ENCODE results near the gene EXOC6B.

Gene EXOC6B

DNA sequence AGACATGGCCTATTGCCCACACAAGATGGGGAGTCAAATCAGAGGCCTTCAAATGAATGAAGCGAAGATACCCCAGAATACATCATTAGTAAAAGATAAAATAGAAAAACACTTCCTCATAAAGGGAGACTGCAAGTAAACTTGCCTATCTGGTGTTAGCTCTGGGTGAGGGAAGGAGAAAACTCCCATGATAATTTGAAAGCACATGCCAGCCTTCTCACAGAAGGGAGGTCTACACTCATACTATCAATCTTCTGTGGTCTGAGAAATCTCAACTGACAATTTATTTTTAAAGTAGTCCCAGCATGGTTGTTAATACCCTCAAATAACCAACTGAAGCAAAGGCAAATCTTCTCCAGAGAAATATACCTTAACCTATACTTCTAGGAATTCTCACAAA, 75.4 kb downstream of the EXOC6B start:
- Mint-ChIP-seq H3K36me3 (ENCODE audit: low read depth) (no peaks in the 10 kb centered on the region), H3K9me3 (no peaks in the 10 kb centered on the region), H3K27me3 (no peaks in the 10 kb centered on the region), H3K4me1 (ENCODE audit: low read depth) (no peaks in the 10 kb centered on the region), H3K4me3 (no peak overlapping the region), H3K27ac (no peak overlapping the region)

DNA sequence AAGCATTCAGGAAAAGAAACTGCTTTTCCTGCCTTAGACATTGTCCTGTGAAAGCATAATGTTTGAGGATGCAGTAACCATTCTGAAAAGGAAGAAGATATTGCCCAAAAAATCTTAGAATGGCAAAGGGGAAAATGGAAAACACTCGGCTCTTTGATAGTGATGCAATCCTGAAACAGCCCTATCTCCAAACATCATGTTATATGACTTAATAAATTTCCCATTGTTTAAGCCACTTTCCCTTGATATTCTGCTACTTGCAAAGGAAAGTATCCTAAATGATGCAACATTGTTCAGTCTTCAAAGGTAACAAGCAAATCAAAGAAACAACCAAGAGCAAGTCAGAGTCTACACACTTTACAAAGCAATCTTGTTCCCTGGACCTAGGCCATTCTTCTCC, 78.5 kb downstream of the EXOC6B start:
- H3K27me3 Mint-ChIP-seq, result no peaks in the 10 kb centered on the region
- no peak overlapping the region for H3K4me3 Mint-ChIP-seq
- H3K9me3 Mint-ChIP-seq, result no peaks in the 10 kb centered on the region
- H3K36me3 Mint-ChIP-seq (ENCODE audit: low read depth), result no peaks in the 10 kb centered on the region
- H3K27ac Mint-ChIP-seq, result no peak overlapping the region
- no peaks in the 10 kb centered on the region for H3K4me1 Mint-ChIP-seq (ENCODE audit: low read depth)

DNA sequence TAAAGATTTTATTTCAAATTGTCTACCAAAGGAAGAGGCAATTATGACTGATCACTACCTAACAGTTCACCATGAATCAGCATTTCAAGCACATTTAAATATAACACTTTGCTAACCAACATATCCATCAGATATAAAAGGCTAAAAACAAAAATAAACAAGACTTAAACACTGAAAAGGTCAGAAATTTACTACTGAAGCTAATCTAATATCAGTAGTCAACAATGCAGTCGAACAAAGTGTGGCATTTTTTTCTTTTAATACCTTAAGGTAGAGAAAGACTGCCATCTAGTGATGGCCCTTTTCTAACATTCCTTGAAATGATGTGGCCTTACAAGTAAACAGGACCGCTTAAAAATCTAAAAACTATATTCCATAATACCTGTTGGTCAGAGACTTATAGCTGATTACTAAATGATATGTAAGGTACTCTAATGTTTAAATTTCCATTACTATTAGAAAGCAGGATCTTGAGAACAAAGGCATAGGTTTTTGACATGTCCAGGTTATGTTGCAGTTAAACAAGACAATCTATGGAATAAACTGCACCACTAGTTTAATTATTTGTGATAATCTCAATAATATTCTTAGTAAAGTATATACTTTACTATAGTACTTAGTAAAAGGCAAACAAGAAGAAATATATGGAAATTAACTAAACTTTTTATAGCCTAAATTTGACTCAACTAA, 80.0 kb downstream of the EXOC6B start:
- Mint-ChIP-seq H3K27me3 (no peaks in the 10 kb centered on the region), H3K9me3 (no peaks in the 10 kb centered on the region), H3K4me1 (ENCODE audit: low read depth) (no peaks in the 10 kb centered on the region)

DNA sequence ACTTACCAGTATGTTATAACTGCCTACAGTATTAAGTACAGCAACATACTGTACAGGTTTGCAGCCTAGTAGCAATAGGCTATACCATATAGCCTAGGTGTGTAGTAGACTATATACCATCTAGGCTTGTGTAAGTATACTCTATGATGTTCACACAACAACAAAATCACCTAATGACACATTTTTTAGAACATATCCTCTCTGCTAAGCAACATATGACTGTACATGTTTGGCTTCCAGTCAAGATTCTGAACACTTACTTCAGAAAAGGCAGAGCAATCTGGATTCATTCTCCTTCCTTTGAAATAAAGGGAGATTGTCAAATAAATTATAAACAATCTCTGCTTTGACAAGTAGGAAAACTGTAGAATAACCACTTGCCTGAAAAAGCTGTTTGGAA, 81.8 kb downstream of the EXOC6B start:
- Mint-ChIP-seq H3K4me3 (no peak overlapping the region), H3K9me3 (no peaks in the 10 kb centered on the region), H3K27me3 (no peaks in the 10 kb centered on the region), H3K4me1 (ENCODE audit: low read depth) (no peaks in the 10 kb centered on the region), H3K27ac (no peak overlapping the region), H3K36me3 (ENCODE audit: low read depth) (no peaks in the 10 kb centered on the region)

More for the DNA sequence above, 80.0 kb downstream of the EXOC6B start:
- H3K4me3 Mint-ChIP-seq, result no peak overlapping the region
- H3K36me3 Mint-ChIP-seq (ENCODE audit: low read depth), result no peaks in the 10 kb centered on the region
- H3K27ac Mint-ChIP-seq, result no peak overlapping the region

DNA sequence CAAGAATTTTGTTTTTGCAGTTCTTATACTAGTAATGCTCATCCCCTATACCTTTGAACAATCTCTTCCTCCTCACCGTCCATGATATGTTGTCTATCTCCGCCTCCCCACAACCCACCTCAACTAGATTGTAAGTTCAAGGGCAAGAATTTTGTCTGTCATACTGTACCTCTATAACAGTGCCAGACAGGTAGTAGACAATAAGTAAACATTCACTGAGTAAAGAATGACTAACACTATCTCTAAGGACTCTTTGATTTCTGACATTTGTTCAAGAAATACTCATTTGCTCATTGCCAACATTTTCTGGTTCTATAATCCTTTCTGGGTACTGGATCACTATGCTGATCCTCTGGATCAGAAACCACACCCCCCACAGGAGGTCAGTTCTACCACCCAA, 82.4 kb downstream of the EXOC6B start:
- H3K4me1 Mint-ChIP-seq (ENCODE audit: low read depth), result no peaks in the 10 kb centered on the region
- no peaks in the 10 kb centered on the region for H3K9me3 Mint-ChIP-seq
- no peaks in the 10 kb centered on the region for H3K27me3 Mint-ChIP-seq
- no peak overlapping the region for H3K27ac Mint-ChIP-seq
- H3K36me3 Mint-ChIP-seq (ENCODE audit: low read depth), result no peaks in the 10 kb centered on the region
- H3K4me3 Mint-ChIP-seq, result no peak overlapping the region

DNA sequence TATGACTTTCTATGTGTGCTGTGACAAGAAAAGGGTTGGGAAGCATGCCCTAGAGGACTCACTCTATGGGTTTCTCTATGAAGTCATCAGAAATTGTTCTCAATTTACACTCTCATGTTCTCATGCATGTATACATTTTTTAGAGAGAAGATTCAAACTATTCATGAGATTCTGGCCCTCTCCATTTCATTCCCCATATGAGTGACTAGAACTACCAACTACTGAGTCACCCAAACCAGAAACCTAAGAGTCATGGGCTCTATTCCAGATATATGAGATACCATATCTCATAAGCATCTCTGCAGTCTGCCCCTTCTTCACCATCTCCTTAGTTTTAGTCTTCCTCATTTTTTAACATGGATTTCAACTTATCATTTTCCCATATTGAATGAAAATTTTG, 87.7 kb downstream of the EXOC6B start:
- no peak overlapping the region for H3K27ac Mint-ChIP-seq

DNA sequence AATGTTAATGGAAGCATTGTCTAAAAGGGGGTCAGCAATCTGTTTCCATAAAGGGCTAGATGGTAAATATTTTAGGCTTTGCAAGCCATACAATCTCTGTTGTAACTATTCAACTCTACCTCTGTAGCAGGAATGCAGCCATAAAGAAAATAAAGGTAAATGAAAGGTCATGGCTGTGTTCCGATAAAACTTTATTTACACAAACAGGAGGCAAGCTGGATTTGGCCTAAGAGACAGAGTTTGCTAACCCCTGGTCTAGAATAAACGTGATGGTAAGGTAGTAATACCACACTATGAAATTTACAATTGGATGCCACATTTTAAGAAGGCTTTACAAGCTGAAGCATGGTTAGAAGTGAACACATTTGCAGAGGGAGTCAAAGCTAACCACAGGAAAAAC, 91.4 kb downstream of the EXOC6B start:
- no peaks in the 10 kb centered on the region for H3K4me1 Mint-ChIP-seq (ENCODE audit: low read depth)
- no peaks in the 10 kb centered on the region for H3K27me3 Mint-ChIP-seq
- H3K36me3 Mint-ChIP-seq (ENCODE audit: low read depth), result peaks cover 7% of the 10 kb centered on the region
- H3K27ac Mint-ChIP-seq, result no peak overlapping the region
- H3K9me3 Mint-ChIP-seq, result no peaks in the 10 kb centered on the region
- H3K4me3 Mint-ChIP-seq, result no peak overlapping the region

More for the DNA sequence above, 87.7 kb downstream of the EXOC6B start:
- no peaks in the 10 kb centered on the region for H3K9me3 Mint-ChIP-seq
- H3K4me3 Mint-ChIP-seq, result no peak overlapping the region
- H3K36me3 Mint-ChIP-seq (ENCODE audit: low read depth), result no peaks in the 10 kb centered on the region
- no peaks in the 10 kb centered on the region for H3K4me1 Mint-ChIP-seq (ENCODE audit: low read depth)
- no peaks in the 10 kb centered on the region for H3K27me3 Mint-ChIP-seq

DNA sequence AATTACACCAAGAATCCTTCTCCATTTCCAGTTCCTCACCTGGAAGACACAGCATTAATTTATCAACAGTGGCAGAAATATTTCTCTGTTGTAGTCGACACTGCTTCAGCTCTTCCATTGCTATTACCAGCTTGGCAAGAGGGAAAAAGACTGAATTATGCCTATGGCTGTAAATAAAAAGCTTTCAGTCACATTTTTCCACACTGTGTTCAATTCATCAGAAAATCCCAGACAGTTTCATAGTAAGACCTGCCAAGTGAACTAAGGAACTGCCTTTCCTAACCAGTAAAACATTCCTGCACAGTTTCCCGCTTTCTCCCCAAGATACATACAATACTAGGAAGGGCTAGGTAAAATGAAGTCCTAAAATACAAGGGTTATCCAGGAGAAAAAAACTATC, 94.7 kb downstream of the EXOC6B start:
- H3K4me3 Mint-ChIP-seq, result no peak overlapping the region
- H3K27ac Mint-ChIP-seq, result no peak overlapping the region
- peaks cover 7% of the 10 kb centered on the region for H3K36me3 Mint-ChIP-seq (ENCODE audit: low read depth)
- H3K27me3 Mint-ChIP-seq, result no peaks in the 10 kb centered on the region
- no peaks in the 10 kb centered on the region for H3K9me3 Mint-ChIP-seq
- H3K4me1 Mint-ChIP-seq (ENCODE audit: low read depth), result no peaks in the 10 kb centered on the region

DNA sequence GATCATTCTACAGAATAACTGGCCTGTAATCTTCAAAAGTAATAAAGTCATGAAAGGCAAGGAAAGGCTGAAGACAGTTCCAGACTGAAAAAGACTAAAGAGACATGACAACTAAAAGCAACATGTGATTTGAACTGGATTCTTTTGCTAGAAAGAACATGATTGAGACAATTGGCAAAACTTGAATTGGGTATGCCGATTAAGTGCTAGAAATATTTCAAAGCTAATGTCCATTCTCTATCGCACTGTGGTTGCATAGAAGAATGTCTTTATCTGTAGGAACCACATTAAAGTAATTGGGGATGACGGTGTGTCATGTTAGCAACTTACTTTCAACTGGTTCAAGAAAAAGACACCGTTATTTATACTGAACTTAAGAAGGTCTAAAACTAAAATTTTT, 98.5 kb downstream of the EXOC6B start:
- Mint-ChIP-seq H3K36me3 (ENCODE audit: low read depth) (no peaks in the 10 kb centered on the region), H3K27ac (no peak overlapping the region), H3K4me3 (no peak overlapping the region), H3K4me1 (ENCODE audit: low read depth) (no peaks in the 10 kb centered on the region), H3K9me3 (no peaks in the 10 kb centered on the region), H3K27me3 (no peaks in the 10 kb centered on the region)

DNA sequence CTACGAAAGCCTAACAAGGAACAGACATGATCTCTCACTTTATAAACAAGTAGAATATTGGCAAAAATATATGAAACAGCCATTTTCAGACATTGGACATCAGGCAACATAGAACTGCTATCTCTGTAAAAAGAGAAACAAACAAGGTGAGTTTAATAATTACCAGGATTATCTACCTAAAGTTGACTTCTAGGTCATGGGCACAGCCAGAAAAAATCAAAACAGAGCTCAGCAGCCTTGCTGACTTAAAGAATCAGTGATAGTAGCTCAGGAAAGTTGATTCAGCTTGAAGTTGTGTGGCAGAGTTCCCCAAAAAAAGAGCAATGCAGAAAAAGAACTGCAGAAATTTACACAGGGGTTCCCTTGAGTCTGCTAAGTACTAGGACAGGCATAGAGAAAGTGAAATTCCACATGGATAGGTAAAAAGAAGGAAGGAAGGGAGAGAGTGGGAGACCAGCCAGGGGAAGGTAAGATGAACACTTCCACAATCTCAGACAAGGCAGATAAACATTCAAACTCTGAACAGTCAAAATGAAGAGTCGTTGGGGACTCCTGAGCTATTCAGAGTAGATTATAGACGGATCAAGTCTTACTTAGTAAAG, 102.0 kb downstream of the EXOC6B start:
- Mint-ChIP-seq H3K4me3 (no peak overlapping the region), H3K36me3 (ENCODE audit: low read depth) (peaks cover 1% of the 10 kb centered on the region), H3K27ac (no peak overlapping the region), H3K4me1 (ENCODE audit: low read depth) (no peaks in the 10 kb centered on the region), H3K27me3 (no peaks in the 10 kb centered on the region), H3K9me3 (no peaks in the 10 kb centered on the region)

DNA sequence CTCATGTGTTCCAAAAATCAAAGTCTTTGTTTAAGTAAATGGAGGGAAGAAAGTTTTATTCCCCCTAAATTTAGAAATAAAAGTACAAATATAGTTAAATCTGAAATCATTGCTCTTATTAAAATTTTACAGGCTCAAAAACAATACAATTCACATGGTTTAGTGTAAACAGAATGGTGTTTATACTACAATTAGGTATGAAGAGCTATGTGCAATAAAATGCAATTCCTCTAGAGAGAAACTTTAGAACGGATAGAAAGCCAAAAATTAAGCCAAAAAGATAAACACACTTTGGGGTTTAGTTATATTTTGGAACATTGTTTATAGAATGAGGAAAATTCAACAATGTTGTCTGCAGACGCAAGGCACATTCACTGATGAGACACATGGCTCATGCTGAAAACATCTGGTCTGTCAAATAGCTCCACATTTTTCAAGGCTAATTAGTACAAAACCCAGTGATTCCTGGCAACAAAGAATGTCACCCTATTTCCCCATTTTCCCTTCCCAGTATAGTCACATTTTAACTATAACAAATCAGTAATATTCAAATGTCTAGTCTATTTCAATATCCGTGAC, 103.3 kb downstream of the EXOC6B start:
- peaks cover 10% of the 10 kb centered on the region for H3K36me3 Mint-ChIP-seq (ENCODE audit: low read depth)
- H3K4me3 Mint-ChIP-seq, result no peak overlapping the region
- H3K27me3 Mint-ChIP-seq, result no peaks in the 10 kb centered on the region
- no peaks in the 10 kb centered on the region for H3K4me1 Mint-ChIP-seq (ENCODE audit: low read depth)
- no peaks in the 10 kb centered on the region for H3K9me3 Mint-ChIP-seq
- no peak overlapping the region for H3K27ac Mint-ChIP-seq

DNA sequence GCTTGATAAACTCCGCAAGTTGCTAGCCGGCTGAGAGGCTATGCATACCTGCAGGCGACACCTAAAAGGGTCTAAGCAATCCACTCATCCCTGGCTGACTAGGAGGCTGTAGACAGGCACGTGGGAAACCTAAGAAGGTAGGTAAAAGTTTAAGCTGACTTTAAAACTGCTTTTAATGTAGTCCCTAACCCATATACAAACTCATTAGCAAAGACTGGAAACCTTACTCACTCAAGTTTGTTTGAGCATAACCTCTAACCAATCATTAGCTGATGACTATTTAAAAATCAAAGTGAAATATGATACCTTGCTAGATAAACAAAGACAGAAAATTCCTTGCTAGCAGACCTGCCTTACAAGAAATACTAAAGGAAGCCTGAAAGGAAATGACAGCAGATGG, 106.4 kb downstream of the EXOC6B start:
- no peak overlapping the region for H3K27ac Mint-ChIP-seq
- peaks cover 23% of the 10 kb centered on the region for H3K36me3 Mint-ChIP-seq (ENCODE audit: low read depth)
- no peaks in the 10 kb centered on the region for H3K4me1 Mint-ChIP-seq (ENCODE audit: low read depth)
- H3K9me3 Mint-ChIP-seq, result no peaks in the 10 kb centered on the region
- H3K27me3 Mint-ChIP-seq, result no peaks in the 10 kb centered on the region
- H3K4me3 Mint-ChIP-seq, result no peak overlapping the region

DNA sequence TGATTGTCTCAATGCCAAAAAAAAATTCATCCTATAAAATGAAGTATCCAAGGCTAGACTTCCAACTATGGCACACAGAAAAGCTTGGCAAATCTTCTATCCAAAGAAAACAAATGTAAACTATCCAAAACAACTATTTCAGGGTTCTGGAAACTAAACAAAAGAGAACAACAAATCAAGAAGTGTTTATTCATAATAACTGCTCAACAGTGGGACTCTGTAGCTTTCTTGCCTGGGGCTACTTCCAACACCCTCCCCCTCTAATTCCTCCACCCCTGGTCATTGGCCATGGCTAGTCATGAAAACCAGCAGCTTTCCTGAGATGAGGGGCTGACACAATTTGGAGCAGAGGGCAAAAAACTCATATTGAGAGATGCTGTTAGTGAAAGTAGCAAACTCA, 107.0 kb downstream of the EXOC6B start:
- Mint-ChIP-seq H3K36me3 (ENCODE audit: low read depth) (peaks cover 23% of the 10 kb centered on the region), H3K4me3 (no peak overlapping the region), H3K27ac (no peak overlapping the region), H3K27me3 (no peaks in the 10 kb centered on the region), H3K4me1 (ENCODE audit: low read depth) (no peaks in the 10 kb centered on the region), H3K9me3 (no peaks in the 10 kb centered on the region)

DNA sequence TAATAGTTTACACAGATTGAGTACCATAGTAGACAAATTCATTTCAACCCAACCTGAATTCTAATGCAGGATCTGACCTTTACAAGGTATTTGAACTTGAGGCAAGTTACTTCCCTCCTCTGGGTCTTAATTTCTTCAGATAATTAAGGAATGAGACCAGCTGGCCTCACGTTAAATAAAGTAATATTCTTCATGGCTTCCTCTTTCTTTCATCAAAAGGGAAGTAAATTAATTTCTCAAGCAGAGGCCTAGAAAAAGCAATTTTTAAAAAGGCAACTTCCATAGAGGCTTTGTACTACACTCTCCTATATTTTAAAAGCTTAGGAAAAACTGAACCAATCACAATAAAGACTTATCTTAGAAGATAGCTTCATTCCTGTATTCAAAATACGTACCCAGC, 109.2 kb downstream of the EXOC6B start:
- H3K27ac Mint-ChIP-seq, result no peak overlapping the region
- no peaks in the 10 kb centered on the region for H3K4me1 Mint-ChIP-seq (ENCODE audit: low read depth)
- H3K4me3 Mint-ChIP-seq, result no peak overlapping the region
- H3K9me3 Mint-ChIP-seq, result no peaks in the 10 kb centered on the region
- H3K36me3 Mint-ChIP-seq (ENCODE audit: low read depth), result peaks cover 31% of the 10 kb centered on the region
- no peaks in the 10 kb centered on the region for H3K27me3 Mint-ChIP-seq

DNA sequence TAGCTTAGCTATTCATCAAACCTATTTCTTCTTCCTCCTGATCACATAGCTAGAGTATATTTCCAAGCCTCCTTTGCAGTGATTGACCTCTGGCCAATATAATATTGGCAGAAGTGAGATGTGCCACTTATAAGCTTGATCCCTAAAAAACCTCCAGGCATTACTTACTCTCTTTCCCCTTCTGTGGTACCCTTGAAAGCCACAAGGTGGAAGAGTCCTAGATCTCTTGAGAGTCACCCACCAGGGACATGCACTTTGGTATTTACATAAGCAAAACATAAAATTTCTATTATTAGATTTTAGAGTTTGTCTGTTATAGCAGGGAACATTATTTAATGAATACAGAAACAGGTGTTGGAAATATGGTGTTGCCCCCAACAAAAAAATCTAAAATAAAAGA, 112.0 kb downstream of the EXOC6B start:
- H3K9me3 Mint-ChIP-seq, result no peaks in the 10 kb centered on the region
- peaks cover 33% of the 10 kb centered on the region for H3K36me3 Mint-ChIP-seq (ENCODE audit: low read depth)
- H3K27me3 Mint-ChIP-seq, result no peaks in the 10 kb centered on the region
- no peak overlapping the region for H3K4me3 Mint-ChIP-seq
- no peak overlapping the region for H3K27ac Mint-ChIP-seq
- H3K4me1 Mint-ChIP-seq (ENCODE audit: low read depth), result no peaks in the 10 kb centered on the region

DNA sequence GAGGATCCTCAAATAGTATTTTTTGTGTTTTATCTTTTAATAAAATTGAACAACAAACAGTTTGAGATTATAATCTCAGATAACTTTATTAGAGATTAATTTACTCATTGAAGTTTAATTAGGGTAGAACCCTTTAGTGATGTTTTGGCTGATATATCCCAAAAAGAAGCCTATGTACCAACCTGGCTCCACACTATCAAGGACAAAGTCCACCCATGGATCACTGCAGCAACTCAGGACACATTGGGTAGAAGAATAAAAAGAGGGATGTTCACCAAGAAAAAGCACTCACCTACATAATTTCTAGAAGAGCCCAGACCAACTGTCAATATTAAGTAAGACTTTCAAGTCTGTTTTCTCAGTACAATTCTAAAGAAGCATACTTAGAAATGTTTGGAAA, 112.9 kb downstream of the EXOC6B start:
- Mint-ChIP-seq H3K4me3 (no peak overlapping the region), H3K27me3 (no peaks in the 10 kb centered on the region), H3K36me3 (ENCODE audit: low read depth) (peaks cover 28% of the 10 kb centered on the region), H3K9me3 (no peaks in the 10 kb centered on the region), H3K4me1 (ENCODE audit: low read depth) (no peaks in the 10 kb centered on the region), H3K27ac (no peak overlapping the region)
